NCI-H2196 treated with DMSO at 0.1 percent for 48 hours (cell line): ENCODE results near the gene TESPA1.

Experiments used
- DNase-seq: peaks from one replicate; lab custom pipeline; 2025; ENCODE audit not compliant: unreplicated experiment; lab: John Stamatoyannopoulos, UW

TESPA1 gene

DNA sequence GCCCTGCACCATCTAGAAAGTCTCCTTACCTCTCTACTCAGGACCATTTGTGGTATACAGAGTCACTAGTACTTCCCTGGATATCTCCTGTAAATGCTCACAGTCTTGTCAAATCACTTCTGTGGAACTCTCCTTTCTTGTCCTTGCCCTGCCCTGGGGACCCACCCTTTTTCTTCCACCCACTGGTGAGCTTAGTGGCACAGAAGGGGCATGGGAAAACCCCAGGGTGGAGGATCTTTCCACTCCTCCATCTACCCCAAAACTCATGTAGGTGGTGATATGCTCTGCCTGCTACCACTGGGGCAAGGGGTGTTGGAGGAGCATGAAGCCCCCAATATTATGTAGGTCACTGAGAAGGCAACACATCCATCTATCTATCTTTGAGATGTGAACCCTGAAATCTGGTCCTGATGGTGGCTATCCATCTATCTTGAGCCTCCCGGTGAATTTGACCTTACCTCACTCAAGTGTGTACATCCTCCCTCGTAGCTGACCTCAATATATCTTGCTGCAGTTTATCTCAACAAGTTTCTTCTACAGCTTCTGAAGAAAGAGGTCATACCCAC is 943 bp downstream of the TESPA1 start:
- DNase-seq: no peak

DNA sequence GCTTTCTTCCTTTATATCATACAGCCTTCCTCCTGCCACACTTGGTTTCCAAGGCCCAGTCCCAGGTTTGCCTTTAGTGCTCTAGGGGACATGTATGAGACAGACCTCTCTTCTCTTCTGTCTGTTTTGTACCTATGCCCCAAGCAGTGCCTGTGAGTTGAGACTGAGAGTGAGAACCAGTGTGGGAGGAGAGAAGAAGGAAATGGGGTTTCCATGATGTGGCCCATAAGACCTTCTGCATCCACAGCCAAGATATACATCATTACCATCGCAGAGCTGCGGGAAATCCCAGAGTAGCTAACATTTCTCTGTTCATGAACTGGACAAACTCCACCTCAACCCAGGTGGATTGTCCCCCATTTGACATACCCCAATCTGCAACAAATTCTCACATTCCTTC is 2.8 kb downstream of the TESPA1 start:
- DNase-seq: no peak

DNA sequence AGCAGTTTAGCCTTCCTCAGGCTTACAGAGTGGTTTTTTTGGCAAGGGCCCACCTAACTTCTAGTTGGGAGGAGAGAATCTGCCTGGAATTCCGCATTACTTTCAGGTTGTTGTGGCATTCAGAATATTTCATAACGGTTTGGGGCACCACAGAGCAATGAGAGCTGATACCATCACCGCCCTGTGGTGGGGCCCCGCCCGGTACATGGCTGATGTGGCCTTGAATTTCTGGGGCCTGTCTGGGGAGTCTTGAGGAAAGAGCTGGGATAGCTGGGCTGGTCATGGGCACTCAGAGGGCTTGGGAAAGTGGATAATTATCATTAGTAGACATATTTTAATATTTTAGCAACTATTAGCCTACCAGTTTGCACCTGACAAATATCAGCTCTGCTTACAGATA is 4.2 kb downstream of the TESPA1 start:
- no peak for DNase-seq

DNA sequence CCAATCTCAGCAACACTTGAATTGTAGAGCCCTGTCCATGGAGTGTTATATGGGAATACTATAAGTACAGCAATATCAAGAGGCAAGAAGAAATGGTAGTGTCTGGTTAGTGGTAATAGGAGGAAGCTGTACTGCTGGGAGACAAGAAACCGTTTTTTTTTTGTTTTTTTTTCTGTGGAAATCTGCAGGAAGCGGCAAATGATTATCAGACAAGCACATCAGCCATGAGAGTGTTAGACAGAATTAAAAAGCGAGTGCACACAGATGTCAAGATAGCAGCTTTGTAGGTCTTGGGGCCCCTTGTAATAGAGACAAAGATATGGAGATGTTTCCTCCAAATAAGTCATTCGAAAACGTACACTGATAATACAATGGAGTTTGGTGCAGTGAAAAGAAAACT is 6.7 kb downstream of the TESPA1 start:
- no peak for DNase-seq

DNA sequence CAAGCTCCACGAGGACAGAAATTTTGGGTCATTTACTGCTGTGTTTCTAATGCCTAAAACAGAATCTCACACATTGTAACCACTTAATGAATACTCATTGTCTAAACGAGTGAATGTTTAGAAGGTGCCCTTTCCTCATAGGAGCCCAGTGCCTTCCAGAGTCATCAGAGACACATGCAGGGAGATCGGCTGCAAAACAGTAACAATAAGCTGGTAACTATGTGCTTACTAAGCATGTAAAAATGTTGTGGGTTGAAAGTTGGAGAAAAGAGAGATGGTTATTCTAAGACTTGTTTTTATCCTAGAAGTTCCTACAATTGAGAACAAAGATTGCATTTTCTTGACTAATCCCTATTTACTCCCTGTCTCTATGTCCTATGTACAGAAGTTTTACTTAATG is 7.4 kb downstream of the TESPA1 start:
- no peak for DNase-seq

DNA sequence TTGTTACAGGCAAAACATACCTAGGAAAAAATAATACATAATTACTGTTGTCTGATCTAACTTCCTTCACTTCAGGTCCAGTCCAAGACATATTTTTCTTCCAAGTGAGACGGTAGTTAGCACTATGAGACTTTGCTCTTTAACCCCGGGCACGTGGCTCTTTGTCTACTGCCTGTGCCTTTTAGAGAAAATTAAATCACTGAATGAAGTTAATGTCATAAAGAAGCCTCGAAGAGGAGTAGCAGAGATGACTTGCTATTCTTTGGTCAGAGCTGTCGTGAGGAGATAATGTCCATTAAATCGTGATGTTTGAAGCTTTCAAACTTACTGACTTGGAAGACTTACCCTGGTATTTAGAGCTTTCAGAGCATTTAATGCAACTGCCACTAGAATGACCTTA is 8.7 kb downstream of the TESPA1 start:
- no peak for DNase-seq

DNA sequence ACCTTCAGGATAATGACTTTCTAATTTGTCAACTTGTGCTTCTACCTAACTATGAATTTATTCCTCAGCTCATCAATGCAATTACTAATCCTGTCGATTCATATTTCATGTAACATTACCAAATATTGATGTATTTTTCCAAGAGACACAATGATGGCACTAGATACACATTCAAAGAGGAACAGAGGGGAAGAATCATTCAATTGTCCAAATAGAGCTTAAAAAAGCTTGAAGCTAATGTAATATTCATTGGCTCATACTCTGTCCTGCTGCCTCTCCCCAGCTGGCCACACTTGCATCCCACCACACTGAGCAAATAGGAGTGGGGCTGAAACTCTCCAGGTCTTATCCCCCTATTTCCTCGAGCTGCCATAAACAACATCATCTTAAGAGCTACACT is 9.3 kb downstream of the TESPA1 start:
- DNase-seq: no peak

DNA sequence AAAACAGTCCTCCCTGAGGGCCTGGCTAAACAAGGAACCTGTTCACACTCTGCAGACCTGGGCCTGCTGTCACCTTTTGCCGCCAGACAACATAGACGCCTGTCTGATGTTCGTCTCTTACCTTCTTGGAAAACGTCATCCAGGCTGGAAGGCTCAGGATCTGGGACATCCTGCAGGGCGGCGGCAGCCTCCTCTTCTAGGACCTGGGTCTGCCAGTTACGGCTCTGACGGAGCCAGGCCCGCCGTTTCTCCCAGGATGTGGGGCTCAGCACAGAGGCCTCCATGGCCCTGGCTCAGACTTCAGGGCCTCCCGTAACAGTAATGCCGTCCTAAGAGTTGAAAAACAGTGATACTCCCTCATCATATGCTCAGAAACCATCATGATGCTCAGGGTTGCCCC is 10.3 kb downstream of the TESPA1 start:
- DNase-seq: no peak

DNA sequence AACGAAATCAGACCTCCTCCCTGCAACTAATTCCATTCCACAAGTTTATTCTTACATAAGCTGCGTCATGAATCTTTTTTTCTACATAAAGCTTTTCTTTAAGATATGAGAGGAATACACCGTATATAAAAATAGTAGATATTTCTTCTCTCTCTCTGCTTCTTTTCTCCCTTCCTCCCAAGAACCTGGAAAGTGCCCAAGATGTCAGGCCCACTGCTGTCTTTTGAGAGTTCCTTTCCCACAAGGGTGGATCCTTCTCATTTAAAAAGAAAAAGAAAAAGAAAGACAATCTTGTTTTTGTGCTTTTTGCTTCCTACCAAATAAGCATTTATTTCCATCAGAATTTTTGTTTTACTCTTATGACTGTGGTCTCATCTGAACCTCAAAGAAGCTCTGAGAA is 11.0 kb downstream of the TESPA1 start:
- DNase-seq: no peak

DNA sequence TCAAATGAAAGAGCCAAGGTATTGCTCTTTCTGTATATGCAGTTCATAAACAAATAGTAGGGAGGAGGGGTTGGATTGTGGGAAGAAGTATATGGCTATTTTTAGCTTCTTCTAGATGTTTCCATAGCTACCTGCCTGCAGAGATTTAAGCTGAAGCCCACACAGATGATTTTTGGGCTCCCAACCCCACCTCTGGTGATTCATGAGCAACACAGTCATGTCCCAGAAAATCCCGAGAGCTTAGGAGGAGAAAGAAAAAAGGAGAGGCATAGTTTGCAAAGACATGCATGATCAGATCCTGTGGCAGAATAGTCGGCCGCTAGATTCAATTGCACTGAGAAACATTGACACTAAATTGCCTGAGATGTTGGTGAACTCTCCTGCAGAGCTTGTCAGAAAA is 13.8 kb downstream of the TESPA1 start:
- DNase-seq: no peak

DNA sequence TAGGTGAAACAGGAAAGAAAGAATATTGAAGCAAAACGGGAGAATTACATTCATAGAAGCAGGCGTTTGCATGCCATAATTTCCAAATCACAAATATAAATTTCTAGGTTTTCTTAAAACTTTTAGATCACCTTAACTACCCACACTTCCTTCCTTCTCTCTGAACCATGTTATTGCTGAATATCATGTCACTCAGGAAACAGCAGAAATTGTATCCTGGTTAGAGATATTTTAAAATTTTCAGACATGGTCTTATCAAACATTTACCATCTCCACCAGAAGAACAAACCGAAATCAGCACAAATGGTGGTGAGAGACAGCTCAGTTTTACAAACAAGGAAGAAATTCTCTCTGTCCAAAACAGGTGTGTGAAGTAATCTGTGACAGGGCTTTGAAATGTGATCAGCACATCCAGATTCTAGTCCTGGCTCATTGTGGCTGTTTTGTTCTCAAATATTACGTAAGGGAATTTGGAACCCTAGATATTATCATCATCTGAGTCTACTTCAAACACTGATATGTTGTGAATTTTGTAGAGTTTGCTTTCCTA is 16.3 kb downstream of the TESPA1 start:
- no peak for DNase-seq

DNA sequence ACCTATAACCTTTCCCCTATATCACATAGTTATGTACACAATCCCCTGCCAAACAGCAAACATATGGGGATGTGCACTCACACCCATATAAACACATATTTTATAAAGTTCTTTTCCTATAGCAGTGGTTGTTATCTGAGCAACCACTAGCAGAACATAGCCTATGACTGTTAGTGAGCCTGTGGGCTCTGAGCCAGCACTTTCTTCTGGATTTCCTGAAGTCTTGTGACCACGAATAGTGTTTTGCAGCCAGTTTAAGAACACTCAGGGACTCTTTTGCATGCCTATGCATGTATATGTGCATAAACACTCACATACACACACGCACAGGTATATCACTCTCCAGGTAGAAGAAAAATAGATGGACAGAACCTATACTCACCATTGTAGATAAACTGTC is 17.1 kb downstream of the TESPA1 start:
- DNase-seq: no peak

DNA sequence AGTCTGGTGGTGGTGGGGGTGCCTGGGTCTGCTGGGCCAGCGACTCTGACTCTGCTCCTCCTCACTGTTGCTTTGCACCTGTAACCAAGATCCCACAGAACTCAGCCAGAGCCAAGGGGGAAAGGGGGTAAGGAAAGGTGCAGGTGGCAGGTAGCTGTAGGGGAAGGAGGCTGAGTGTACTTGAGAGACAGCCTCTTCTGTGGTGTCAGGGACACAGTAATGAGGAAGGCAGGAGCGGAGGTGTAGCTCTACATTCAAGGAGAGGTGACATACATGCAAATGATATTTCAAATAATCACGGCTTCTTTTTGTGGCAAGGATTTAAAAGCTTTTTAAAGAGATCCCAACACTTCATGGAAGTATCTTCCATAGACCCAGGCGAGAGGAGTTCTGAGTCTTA is 23.4 kb downstream of the TESPA1 start:
- no peak for DNase-seq

DNA sequence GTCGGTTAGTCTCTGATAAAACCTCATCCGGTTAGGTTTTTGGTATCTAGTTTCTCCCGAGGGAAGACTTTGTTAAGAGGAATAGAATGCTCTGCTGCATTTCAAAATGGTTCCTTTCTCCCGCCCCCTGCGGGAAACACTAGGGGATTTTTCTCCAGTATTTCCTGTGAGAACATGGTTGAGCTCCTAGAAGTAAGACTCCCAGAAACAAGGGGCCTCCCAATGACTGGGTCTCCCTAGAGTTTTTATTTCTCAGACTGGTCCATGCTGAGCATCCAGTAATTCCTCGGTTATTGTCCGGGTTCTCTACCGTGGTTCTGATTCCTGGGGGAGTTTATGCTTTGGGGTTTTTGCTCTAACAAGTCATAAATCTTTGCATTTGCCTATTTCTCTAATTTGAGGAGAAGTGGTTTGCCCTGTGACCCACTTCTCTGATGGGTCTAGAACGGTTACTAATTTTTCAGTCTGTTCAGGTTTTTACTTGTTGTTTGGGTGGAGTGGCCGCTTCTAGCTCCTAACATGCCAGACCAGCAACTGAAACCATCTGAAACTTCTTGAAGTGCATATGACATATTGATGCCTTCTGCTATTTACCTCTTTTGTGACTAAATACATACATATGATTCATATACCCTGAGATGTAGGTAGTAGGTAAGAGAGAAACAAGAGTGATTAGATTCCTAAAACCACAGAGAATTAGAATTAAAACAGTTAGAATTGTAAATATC is 25.1 kb downstream of the TESPA1 start:
- no peak for DNase-seq

DNA sequence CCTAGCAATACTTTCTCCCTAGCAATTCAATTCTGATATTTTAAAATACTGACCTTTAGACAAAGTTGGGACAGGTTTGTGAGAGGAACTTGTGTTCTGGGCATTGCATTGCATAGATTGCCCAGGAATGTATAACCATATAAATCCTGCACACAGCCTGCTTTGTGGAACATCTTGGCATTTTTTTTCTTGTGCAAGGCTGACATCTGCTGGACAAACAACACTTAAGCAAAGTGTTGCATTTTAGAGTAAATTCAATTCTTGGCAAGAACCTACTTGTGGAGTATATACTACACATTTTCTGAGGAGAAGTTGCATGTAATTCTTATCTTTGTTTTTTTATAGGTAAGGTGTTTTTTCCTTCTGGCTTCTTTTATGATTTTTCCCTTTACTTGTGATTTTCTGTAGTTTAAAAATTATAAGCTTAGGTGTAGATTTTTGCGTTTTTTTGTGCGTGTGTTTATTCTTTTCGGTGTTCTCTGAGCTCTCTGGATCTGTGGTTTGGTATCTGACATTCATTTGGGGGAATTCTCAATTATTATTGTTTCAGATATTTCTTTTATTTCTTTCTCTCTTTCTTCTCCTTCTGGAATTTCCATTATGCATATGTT is 26.4 kb downstream of the TESPA1 start:
- peak; percentile 41 for DNase-seq

DNA sequence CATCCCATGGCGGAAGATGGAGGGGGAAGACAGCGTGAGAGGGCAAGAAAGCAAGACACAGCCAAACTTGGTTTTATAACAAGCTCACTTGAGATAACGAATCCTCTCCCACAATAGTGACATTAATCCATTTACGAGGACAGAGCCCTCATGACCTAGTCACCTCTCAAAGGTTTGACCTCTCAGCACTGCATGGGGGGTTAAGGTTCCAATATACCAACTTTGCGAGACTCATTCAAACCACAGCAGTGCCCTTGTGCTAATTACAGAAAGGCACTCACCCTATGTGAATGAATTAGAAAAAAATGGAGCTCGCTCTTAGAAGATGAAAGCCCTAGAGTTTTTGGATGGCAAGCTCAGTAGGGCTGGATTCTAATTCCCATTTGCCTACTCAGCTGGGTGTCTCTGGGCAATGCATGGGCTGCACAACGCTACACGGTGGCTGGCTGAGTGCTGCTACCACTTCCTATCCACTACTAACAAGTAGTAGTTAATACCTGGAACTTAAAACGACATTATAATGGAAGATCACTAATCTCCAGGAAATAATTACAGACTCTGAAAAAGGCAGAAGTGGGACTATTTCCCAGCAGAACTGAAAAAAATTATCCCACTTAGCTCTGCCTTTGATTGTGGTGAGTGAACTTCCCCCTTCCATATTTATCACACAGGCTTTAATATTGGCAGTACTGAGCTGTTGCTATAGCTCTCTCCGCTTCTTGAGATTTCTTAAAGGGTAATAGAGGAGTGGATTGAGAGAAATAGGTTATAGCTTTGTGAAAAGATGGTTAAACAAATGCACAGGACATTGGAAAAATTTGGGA is 27.5 kb downstream of the TESPA1 start:
- DNase-seq: no peak

DNA sequence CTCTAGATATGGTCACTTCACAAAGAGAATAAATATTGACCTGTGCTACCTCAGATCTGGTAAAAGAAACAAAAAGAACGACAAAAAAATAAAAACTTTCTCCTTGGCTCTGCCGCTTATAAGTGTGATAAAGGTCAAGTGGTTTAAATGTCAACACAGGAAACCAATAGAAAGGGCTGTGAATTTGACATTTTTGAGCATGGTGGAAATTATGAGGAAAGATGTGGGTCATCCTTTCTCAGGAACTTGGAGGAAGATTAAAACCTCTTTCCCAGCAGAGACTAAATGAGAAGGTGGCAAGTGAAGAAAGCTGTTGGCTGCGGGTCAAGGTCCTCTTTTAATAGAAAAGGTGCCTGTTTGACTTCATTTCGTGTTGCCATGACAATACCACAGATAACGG is 28.2 kb downstream of the TESPA1 start:
- no peak for DNase-seq

DNA sequence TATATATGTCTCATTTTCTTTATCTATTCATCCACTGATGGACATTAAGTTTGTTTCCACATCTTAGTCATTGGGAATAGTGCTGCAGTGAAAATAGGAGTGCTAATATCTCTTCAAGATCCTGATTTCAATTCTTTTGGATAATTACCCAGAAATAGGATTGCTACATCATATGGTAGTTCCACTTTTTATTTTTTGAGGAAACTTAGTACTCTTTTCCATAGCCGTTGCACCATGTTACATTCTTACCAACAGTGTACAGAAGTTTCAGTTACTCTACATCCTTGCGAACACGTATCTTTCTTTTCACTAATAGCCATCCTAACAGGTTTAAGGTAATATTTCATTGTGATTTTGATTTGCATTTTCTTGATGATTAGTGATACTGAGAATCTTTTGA is 29.8 kb downstream of the TESPA1 start:
- no peak for DNase-seq

DNA sequence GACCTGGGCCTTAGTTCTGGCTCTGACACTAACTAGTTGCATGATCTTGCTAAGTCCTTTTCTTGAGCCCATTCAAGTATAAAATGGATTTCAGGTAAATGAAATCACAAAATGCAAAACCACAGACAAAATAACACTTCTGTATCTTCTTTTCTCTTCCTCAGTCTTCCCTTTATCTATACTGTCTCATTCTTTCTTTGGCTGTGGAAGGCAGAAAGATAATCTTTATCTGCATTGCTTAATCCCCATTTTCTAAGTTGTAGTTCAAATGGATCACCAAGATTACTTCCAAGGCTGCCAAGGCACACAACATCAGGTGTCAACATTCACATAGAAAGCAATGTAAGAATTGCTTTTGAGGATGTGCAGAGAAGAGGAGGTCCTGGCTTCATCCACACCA is 30.3 kb downstream of the TESPA1 start:
- no peak for DNase-seq

DNA sequence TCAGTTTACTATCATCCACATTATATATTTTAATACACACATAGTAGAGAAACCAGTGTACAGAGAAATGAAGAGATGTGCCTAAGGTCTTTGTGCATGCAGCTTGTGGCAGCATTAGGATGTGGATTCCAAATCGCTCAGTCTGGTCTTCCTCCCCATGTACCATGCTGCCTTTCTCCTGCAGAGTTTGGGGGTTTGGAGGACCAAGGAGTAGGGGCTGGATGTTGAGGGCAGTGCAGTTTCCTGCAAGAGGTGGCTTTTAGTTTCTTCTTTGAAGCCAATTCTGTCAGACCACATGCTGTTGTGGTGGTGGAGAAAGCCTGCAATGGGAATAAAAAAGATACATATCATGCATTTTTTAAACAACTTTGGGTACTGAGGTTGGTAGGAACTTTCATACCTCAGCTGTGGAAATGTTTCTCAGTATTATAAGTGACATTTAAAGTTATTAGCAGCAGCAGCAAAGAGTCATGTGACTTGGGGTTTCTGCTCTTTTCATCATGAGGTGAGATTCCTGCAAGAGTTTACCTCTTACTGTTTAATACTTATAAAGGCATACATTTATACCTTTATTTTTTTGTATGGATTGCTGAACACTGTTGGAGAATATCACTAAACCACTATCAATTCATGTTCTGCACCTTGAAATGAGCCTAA is 34.4 kb downstream of the TESPA1 start:
- DNase-seq: no peak

DNA sequence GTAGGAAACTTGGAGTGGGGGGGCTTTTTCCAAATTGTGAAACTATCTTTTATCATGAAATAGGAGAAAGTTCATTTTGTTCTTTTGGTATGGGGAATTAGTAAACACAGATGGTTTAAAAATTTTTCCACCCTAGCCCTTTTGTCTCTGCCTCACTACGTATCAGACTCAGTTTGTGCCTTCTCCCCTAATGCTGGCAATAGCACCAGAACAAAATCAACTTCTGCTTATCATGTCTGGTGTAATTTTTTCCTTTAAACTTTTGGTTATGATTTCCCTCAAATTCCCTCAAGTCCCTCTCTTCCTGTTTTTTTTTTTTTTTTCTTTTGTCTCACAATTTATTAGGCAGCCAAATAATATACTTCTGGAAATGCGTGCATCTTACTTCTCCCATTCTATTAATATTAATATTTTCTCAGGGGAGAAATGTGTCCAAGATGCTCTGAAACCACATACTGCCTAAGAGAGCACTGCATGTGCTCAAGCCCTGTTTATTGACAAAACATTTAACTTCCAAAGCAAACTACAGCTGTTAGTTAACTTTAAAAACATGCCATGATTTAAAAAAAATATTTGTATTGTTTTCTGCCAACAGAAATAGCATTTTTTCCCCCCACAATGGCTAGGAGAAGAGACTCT is 35.4 kb downstream of the TESPA1 start:
- no peak for DNase-seq
